Glomerular visceral epithelial cell (primary cell): ENCODE measurements around the gene RTRAF.

Source experiments
- DNase-seq: peaks from one replicate; pipeline ENCODE4 v3.0.0-alpha.2; 2016; ENCODE audit errors: extremely low spot score

Gene RTRAF

GRCh38 chr14:51989293-51990234, at the start of gene RTRAF:
TSS of gene RTRAF (plus strand) at chr14:51989546. CDS start at chr14:51989640, 94 bp downstream.
- peak; percentile 93 for DNase-seq

GRCh38 chr14:51939755-51940301, 49.5 kb upstream of the RTRAF start:
- DNase-seq = no peak

- DNase-seq = no peak
These were observed 46.4 kb upstream of the RTRAF start for GRCh38 chr14:51942971-51943370.

GRCh38 chr14:51950007-51950406, 39.3 kb upstream of the RTRAF start:
- no peak for DNase-seq

- DNase-seq = no peak
These were observed 37.7 kb upstream of the RTRAF start for GRCh38 chr14:51951656-51952055.

- DNase-seq = no peak
These were observed 35.3 kb upstream of the RTRAF start for GRCh38 chr14:51954031-51954430.

- DNase-seq = no peak
These were observed 34.7 kb upstream of the RTRAF start for GRCh38 chr14:51954657-51955056.

GRCh38 chr14:51957950-51958349, 31.4 kb upstream of the RTRAF start:
- DNase-seq = no peak

- no peak for DNase-seq
These were observed 29.4 kb upstream of the RTRAF start for GRCh38 chr14:51959928-51960327.

- DNase-seq = no peak
These were observed 28.5 kb upstream of the RTRAF start for GRCh38 chr14:51960866-51961265.

GRCh38 chr14:51962711-51963110, 26.6 kb upstream of the RTRAF start:
- DNase-seq = no peak

GRCh38 chr14:51963286-51963685, 26.1 kb upstream of the RTRAF start:
- DNase-seq = no peak

- DNase-seq = no peak
These were observed 21.8 kb upstream of the RTRAF start for GRCh38 chr14:51967521-51967920.

- DNase-seq = no peak
These were observed 19.4 kb upstream of the RTRAF start for GRCh38 chr14:51969852-51970540.

GRCh38 chr14:51972566-51972965, 16.8 kb upstream of the RTRAF start:
- DNase-seq = no peak

GRCh38 chr14:51977075-51977474, 12.3 kb upstream of the RTRAF start:
- DNase-seq = no peak

- no peak for DNase-seq
These were observed 10.7 kb upstream of the RTRAF start for GRCh38 chr14:51978681-51979085.

GRCh38 chr14:51979088-51979709, 10.1 kb upstream of the RTRAF start:
- peak; percentile 74 for DNase-seq

GRCh38 chr14:51981218-51981854, 8.0 kb upstream of the RTRAF start:
- no peak for DNase-seq

GRCh38 chr14:51988221-51988620, 1.1 kb upstream of the RTRAF start:
- DNase-seq = no peak

- no peak for DNase-seq
These were observed 1.1 kb downstream of the RTRAF start for GRCh38 chr14:51990488-51990887.
